ENCODE data around the gene P2RY8. TPM values are rescaled to one million over a fixed set of nuclear protein-coding genes. Genes with fewer than 3 reads are reported as not detected.
"Not testable (repeated sequence)": the region's sequence is repeated elsewhere in the genome, so short reads cannot be mapped to it uniquely, and the experiment has no call there.

The P2RY8 gene
- polyA plus RNA-seq, 3 donors from 2014 or later = 96.8 to 232 (median 119) TPM

GRCh38 chrX:1426321-1426720 lies 110.7 kb downstream of the P2RY8 start:
- H3K27ac Mint-ChIP-seq; H3K4me3 Mint-ChIP-seq; H3K27me3 Mint-ChIP-seq (ENCODE audit: low read depth in 3 of 3); H3K4me1 Mint-ChIP-seq; DNase-seq: not testable (repeated sequence)
- Mint-ChIP-seq H3K36me3 (peaks cover 26 to 60% (median 49%) of the 10 kb centered on the region in 3 donors), H3K9me3 (peaks cover 6 to 12% (median 8%) of the 10 kb centered on the region in 6 donors)

- Mint-ChIP-seq H3K9me3 (peaks cover 6 to 12% (median 8%) of the 10 kb centered on the region in 6 donors), H3K27ac (no peak overlapping the region), H3K36me3 (peaks cover 26 to 65% (median 55%) of the 10 kb centered on the region in 3 donors), H3K4me3 (no peak overlapping the region), H3K4me1 (peaks cover 2 to 3% of the 10 kb centered on the region in 2 donors), H3K27me3 (ENCODE audit: low read depth in 3 of 3) (peaks cover 2 to 4% (median 2%) of the 10 kb centered on the region in 3 donors)
- no peak for DNase-seq
These were observed 111.6 kb downstream of the P2RY8 start for GRCh38 chrX:1425381-1425780.

- no peak overlapping the region for H3K4me3 Mint-ChIP-seq
- DNase-seq = no peak
- H3K36me3 Mint-ChIP-seq = peaks cover 33 to 69% (median 62%) of the 10 kb centered on the region in 3 donors
- no peak overlapping the region for H3K27ac Mint-ChIP-seq
- peaks cover 4 to 10% of the 10 kb centered on the region in 2 donors for H3K4me1 Mint-ChIP-seq
- H3K9me3 Mint-ChIP-seq = peaks cover 6 to 13% (median 8%) of the 10 kb centered on the region in 6 donors
- H3K27me3 Mint-ChIP-seq (ENCODE audit: low read depth in 3 of 3) = peaks cover 2 to 4% (median 2%) of the 10 kb centered on the region in 3 donors
These were observed 112.7 kb downstream of the P2RY8 start for GRCh38 chrX:1424147-1424851.

GRCh38 chrX:1423215-1423614 lies 113.8 kb downstream of the P2RY8 start:
- peaks cover 2% of the 10 kb centered on the region in 3 donors for H3K27me3 Mint-ChIP-seq (ENCODE audit: low read depth in 3 of 3)
- H3K4me3 Mint-ChIP-seq = no peak overlapping the region
- peaks cover 4 to 10% of the 10 kb centered on the region in 2 donors for H3K4me1 Mint-ChIP-seq
- H3K27ac Mint-ChIP-seq = no peak overlapping the region
- peaks cover 33 to 70% (median 62%) of the 10 kb centered on the region in 3 donors for H3K36me3 Mint-ChIP-seq
- H3K9me3 Mint-ChIP-seq = peaks cover 6 to 13% (median 8%) of the 10 kb centered on the region in 6 donors
- DNase-seq = no peak

GRCh38 chrX:1422135-1422465 lies 114.9 kb downstream of the P2RY8 start:
- H3K4me3 Mint-ChIP-seq = no peak overlapping the region

GRCh38 chrX:1421433-1422134 lies 115.4 kb downstream of the P2RY8 start:
- DNase-seq = no peak
- no peak overlapping the region for H3K27ac Mint-ChIP-seq
- H3K4me1 Mint-ChIP-seq = peaks cover 4 to 10% of the 10 kb centered on the region in 2 donors
- no peak overlapping the region for H3K4me3 Mint-ChIP-seq
- H3K27me3 Mint-ChIP-seq (ENCODE audit: low read depth in 3 of 3) = peaks cover 0 to 2% (median 0%) of the 10 kb centered on the region in 3 donors
- peaks cover 33 to 62% (median 54%) of the 10 kb centered on the region in 3 donors for H3K36me3 Mint-ChIP-seq
- H3K9me3 Mint-ChIP-seq = peaks cover 6 to 13% (median 8%) of the 10 kb centered on the region in 6 donors

More at GRCh38 chrX:1422135-1422465, 114.9 kb downstream of the P2RY8 start:
- Mint-ChIP-seq H3K36me3 (peaks cover 33 to 67% (median 59%) of the 10 kb centered on the region in 3 donors), H3K27me3 (ENCODE audit: low read depth in 3 of 3) (peaks cover 0 to 2% (median 0%) of the 10 kb centered on the region in 3 donors), H3K9me3 (peaks cover 6 to 13% (median 8%) of the 10 kb centered on the region in 6 donors), H3K4me1 (peaks cover 4 to 10% of the 10 kb centered on the region in 2 donors), H3K27ac (no peak overlapping the region)
- DNase-seq = no peak

GRCh38 chrX:1420371-1420770 lies 116.6 kb downstream of the P2RY8 start:
- Mint-ChIP-seq H3K9me3 (peaks cover 6 to 13% (median 8%) of the 10 kb centered on the region in 6 donors), H3K27ac (peak overlapping the region in 3 of 6 donors; percentile 52 to 89 (median 82)), H3K4me1 (peaks cover 4 to 10% of the 10 kb centered on the region in 2 donors), H3K27me3 (ENCODE audit: low read depth in 3 of 3) (peaks cover 0 to 1% (median 0%) of the 10 kb centered on the region in 3 donors), H3K4me3 (no peak overlapping the region), H3K36me3 (peaks cover 29 to 55% (median 48%) of the 10 kb centered on the region in 3 donors)
- DNase-seq = no peak

- H3K36me3 Mint-ChIP-seq = peaks cover 24 to 49% (median 41%) of the 10 kb centered on the region in 3 donors
- peaks cover 1 to 10% (median 7%) of the 10 kb centered on the region in 6 donors for H3K9me3 Mint-ChIP-seq
- H3K4me3 Mint-ChIP-seq = no peak overlapping the region
- DNase-seq = no peak
- H3K4me1 Mint-ChIP-seq = peaks cover 2 to 10% of the 10 kb centered on the region in 2 donors
- H3K27me3 Mint-ChIP-seq (ENCODE audit: low read depth in 3 of 3) = no peaks in the 10 kb centered on the region
- peak overlapping the region in 4 of 6 donors; percentile 52 to 89 (median 68) for H3K27ac Mint-ChIP-seq
These were observed 117.2 kb downstream of the P2RY8 start for GRCh38 chrX:1419545-1420355.

- peaks cover 20 to 45% (median 39%) of the 10 kb centered on the region in 3 donors for H3K36me3 Mint-ChIP-seq
- no peak overlapping the region for H3K27ac Mint-ChIP-seq
- H3K9me3 Mint-ChIP-seq = peaks cover 0 to 10% (median 7%) of the 10 kb centered on the region in 6 donors
- H3K4me1 Mint-ChIP-seq = peaks cover 3 to 12% of the 10 kb centered on the region in 2 donors
- H3K27me3 Mint-ChIP-seq (ENCODE audit: low read depth in 3 of 3) = peaks cover 0 to 1% (median 0%) of the 10 kb centered on the region in 3 donors
- H3K4me3 Mint-ChIP-seq = no peak overlapping the region
- DNase-seq = no peak
These were observed 118.0 kb downstream of the P2RY8 start for GRCh38 chrX:1418901-1419544.

GRCh38 chrX:1417921-1418771 lies 118.8 kb downstream of the P2RY8 start:
- Mint-ChIP-seq H3K27ac (no peak overlapping the region), H3K4me3 (no peak overlapping the region), H3K36me3 (peaks cover 23 to 43% (median 38%) of the 10 kb centered on the region in 3 donors), H3K4me1 (peaks cover 6 to 17% of the 10 kb centered on the region in 2 donors), H3K9me3 (peaks cover 0 to 8% (median 3%) of the 10 kb centered on the region in 6 donors), H3K27me3 (ENCODE audit: low read depth in 3 of 3) (peaks cover 0 to 2% (median 0%) of the 10 kb centered on the region in 3 donors)
- no peak for DNase-seq

- Mint-ChIP-seq H3K36me3 (peaks cover 26 to 35% (median 31%) of the 10 kb centered on the region in 3 donors), H3K27me3 (ENCODE audit: low read depth in 3 of 3) (peaks cover 0 to 2% (median 0%) of the 10 kb centered on the region in 3 donors), H3K9me3 (peaks cover 0 to 7% (median 0%) of the 10 kb centered on the region in 6 donors), H3K4me3 (no peak overlapping the region), H3K4me1 (peaks cover 6 to 17% of the 10 kb centered on the region in 2 donors), H3K27ac (no peak overlapping the region)
- DNase-seq = no peak
These were observed 119.8 kb downstream of the P2RY8 start for GRCh38 chrX:1416965-1417760.
